HFF-Myc (cell line): ENCODE results near the gene TAF6L.

Experiments
- DNase-seq: peaks from one replicate; pipeline ENCODE4 v3.0.0-alpha.2; 2011; ENCODE audit warnings: low read depth; ENCODE audit errors: extremely low read depth
- H3K4me3 ChIP-seq: replicated peaks from 2 replicates; pipeline ENCODE4 v1.5.1; 2011; ENCODE audit warnings: low read depth, mild to moderate bottlenecking, control low read depth, low read length
- CTCF ChIP-seq: IDR thresholded peaks from 2 replicates; pipeline ENCODE4 v1.5.1; 2012; ENCODE audit warnings: mild to moderate bottlenecking, low read depth, low read length, control low read depth; ENCODE audit errors: missing control alignments

Gene TAF6L

GRCh38 chr11:62830904-62831519, 59.8 kb downstream of the TAF6L start:
- no peak for TF ChIP-seq CTCF
- no peak for DNase-seq
- peak overlapping the region; percentile 76 for H3K4me3 ChIP-seq

- peak; percentile 96 for DNase-seq
- peak within 1 kb of the TSS; percentile 76 for H3K4me3 ChIP-seq
- TF ChIP-seq CTCF = no peak
These were observed 60.5 kb downstream of the TAF6L start, which contains the start of gene STX5 for GRCh38 chr11:62831520-62832335. Gene STX5 (minus strand): TSS chr11:62832051. CDS start chr11:62831243, 808 bp downstream.

GRCh38 chr11:62832336-62833234, 61.4 kb downstream of the TAF6L start, which contains the start of gene TEX54:
Gene TEX54 (minus strand): TSS chr11:62832841.
- TF ChIP-seq CTCF = no peak
- H3K4me3 ChIP-seq = peak within 1 kb of the TSS; percentile 76
- no peak for DNase-seq

GRCh38 chr11:62835336-62835735, 64.1 kb downstream of the TAF6L start:
- no peak for DNase-seq
- no peak overlapping the region for H3K4me3 ChIP-seq
- TF ChIP-seq CTCF = no peak
